ENCODE data around the gene ISX. TPM values are rescaled to one million over a fixed set of nuclear protein-coding genes. Genes with fewer than 3 reads are reported as not detected.

ISX gene
- total and polyA plus RNA-seq, 5 donors = not detected

GRCh38 chr22:35111244-35111643 lies 45.3 kb downstream of the ISX start:
- ATAC-seq = no peak
- H3K9me3 ChIP-seq (ENCODE audit: control insufficient read depth, low read length) = no peaks in the 10 kb centered on the region
- no peaks in the 10 kb centered on the region for H3K27me3 ChIP-seq (ENCODE audit: control insufficient read depth, insufficient read depth)
- 74% methylated on average over 3 of the region's 3 CpGs for WGBS
- H3K4me1 ChIP-seq (ENCODE audit: control insufficient read depth, insufficient read depth, low read length) = no peaks in the 10 kb centered on the region
- no peak overlapping the region for H3K4me3 ChIP-seq (ENCODE audit: low read length)
- intact Hi-C loops (cut with DNase I) = no loop called here
- no peak overlapping the region for H3K27ac ChIP-seq (ENCODE audit: low read length)
- DNase-seq = no peak

DNA sequence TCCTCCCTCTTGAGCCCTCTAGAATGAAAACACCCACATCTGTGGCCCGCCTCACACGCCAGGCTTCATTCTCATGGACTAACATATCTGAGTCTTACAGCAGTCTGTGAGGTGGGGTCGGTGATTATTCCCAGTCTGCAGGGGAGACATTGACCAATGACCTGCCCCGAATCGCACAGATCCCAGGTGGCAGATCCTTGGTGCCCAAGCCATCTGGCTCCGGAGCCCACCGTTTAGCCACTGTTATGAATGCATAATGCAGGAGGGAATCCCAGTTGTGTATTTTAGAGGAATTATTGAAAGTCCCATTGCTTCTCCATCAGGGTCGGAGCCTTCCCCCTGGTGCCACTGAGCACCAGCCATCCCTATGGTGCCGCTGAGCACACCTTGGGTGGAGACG lies 47.4 kb downstream of the ISX start:
- no peaks in the 10 kb centered on the region for H3K27me3 ChIP-seq (ENCODE audit: control insufficient read depth, insufficient read depth)
- ATAC-seq (no peak), DNase-seq (no peak)
- 85% methylated on average over 10 of the region's 10 CpGs for WGBS
- H3K4me1 ChIP-seq (ENCODE audit: control insufficient read depth, insufficient read depth, low read length) = no peaks in the 10 kb centered on the region
- no peak overlapping the region for H3K4me3 ChIP-seq (ENCODE audit: low read length)
- intact Hi-C loops (cut with DNase I) = no loop called here
- no peak overlapping the region for H3K27ac ChIP-seq (ENCODE audit: low read length)
- H3K9me3 ChIP-seq (ENCODE audit: control insufficient read depth, low read length) = no peaks in the 10 kb centered on the region

DNA sequence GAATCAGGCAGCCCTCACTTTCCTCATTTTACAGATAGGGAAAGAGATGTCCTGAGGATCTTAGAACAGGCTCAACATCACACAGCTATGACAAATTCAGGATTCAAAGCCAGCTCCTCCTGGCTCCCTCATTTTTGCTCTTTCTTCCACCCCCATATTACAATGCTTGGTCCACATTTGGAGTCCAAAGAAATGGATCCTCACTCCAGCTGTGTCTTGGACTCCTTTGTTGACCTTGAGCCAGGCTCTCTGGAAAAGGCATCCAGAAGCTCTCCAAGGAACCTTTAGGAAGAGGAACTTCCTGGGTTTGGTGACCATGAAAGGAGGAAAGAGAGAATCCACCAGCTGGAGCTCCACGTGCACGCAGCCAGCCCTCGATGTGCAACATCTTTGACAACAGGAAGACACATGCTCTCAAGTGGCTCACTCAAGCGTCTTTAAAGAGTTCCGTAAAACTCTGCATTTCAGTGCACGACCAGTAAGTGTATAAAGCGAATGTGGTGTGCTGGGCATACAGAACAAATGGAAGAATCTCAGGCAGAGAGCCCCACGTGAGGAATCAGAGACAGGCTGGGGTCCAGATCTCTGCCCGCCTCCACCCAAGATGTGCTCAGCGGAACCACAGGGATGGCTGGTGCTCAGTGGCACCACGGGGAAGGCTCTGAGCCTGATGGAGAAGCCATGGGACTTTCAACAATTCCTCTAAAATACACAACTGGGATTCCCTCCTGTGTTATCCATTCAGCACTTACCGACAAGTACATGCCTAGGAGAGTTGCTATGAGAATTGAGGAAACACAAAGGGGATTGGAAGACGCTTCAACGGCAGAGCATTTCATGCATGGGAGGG lies 48.4 kb downstream of the ISX start:
- no peak for DNase-seq
- Histone ChIP-seq H3K4me3 (ENCODE audit: low read length) (no peak overlapping the region), H3K27ac (ENCODE audit: low read length) (no peak overlapping the region), H3K9me3 (ENCODE audit: control insufficient read depth, low read length) (no peaks in the 10 kb centered on the region), H3K4me1 (ENCODE audit: control insufficient read depth, insufficient read depth, low read length) (no peaks in the 10 kb centered on the region), H3K27me3 (ENCODE audit: control insufficient read depth, insufficient read depth) (no peaks in the 10 kb centered on the region)
- intact Hi-C loops (cut with DNase I) = no loop called here
- 74% methylated on average over 14 of the region's 14 CpGs for WGBS
- no peak for ATAC-seq

DNA sequence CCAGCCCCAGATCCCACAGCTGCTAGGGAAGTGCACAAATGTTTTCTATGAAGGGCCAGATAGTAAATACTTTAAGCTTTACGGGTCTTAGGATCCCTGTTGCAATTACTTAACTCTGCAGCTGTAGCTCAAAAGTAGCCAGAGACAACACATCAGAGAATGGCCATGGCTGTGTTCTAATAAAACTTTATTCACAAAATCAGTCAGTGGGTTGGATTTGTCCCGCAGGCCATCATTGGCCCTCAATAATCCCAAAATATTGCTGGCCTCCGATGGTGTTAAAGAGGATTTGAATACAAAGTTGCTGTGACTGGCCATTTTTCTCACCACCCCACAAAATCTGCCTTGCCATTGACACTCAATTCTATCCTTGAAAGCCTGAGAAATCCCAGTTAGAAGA lies 49.6 kb downstream of the ISX start:
- DNase-seq (no peak), ATAC-seq (no peak)
- Histone ChIP-seq H3K27me3 (ENCODE audit: control insufficient read depth, insufficient read depth) (no peaks in the 10 kb centered on the region), H3K4me1 (ENCODE audit: control insufficient read depth, insufficient read depth, low read length) (no peaks in the 10 kb centered on the region), H3K9me3 (ENCODE audit: control insufficient read depth, low read length) (no peaks in the 10 kb centered on the region), H3K4me3 (ENCODE audit: low read length) (no peak overlapping the region), H3K27ac (ENCODE audit: low read length) (no peak overlapping the region)
- intact Hi-C loops (cut with DNase I) = no loop called here
- 93% methylated on average over 3 of the region's 3 CpGs for WGBS

DNA sequence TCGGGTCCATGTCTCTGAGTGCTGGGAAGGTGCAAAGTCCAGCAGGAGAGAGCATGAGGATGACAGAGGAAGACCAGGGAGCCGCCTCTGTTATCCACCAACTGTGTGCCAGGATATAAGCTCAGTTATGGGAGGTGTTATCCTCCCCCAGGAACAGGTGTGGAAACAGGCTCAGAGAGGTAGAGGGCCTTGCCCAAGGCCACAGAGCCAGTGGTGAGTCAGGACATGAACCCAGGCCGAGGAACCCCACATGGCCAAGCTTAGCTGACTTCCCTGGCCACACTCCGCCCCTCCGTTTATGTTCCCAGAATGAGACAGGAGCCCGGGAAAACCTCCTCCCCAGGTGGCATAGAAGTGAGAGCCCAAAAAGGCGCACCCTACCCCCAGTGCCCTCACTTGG lies 50.3 kb downstream of the ISX start:
- H3K4me1 ChIP-seq (ENCODE audit: control insufficient read depth, insufficient read depth, low read length) = no peaks in the 10 kb centered on the region
- ATAC-seq (no peak), DNase-seq (no peak)
- H3K27ac ChIP-seq (ENCODE audit: low read length) = no peak overlapping the region
- intact Hi-C loops (cut with DNase I) = no loop called here
- no peak overlapping the region for H3K4me3 ChIP-seq (ENCODE audit: low read length)
- H3K27me3 ChIP-seq (ENCODE audit: control insufficient read depth, insufficient read depth) = no peaks in the 10 kb centered on the region
- H3K9me3 ChIP-seq (ENCODE audit: control insufficient read depth, low read length) = no peaks in the 10 kb centered on the region
- 82% methylated on average over 7 of the region's 7 CpGs for WGBS

DNA sequence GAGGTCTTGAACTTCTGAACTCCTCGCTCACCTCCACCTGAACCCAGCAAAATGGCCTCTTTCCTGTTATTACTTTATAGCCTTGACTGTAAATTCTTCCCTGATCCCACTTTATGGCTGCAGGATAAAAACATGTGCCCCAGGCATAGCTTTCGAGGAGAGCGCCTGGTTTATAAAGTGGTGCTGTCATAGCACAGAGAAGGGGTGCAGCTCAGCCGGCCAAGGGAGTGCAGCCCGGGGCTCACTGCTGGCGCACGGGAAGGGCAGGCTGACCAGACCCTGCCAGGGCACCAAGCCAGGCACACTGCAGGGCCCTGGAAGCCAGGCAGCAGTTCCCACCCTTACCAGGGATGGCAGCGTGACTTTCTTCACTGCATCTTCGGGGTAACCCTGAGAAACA lies 50.9 kb downstream of the ISX start:
- WGBS = 75% methylated on average over 9 of the region's 9 CpGs
- Histone ChIP-seq H3K9me3 (ENCODE audit: control insufficient read depth, low read length) (no peaks in the 10 kb centered on the region), H3K4me1 (ENCODE audit: control insufficient read depth, insufficient read depth, low read length) (no peaks in the 10 kb centered on the region), H3K27me3 (ENCODE audit: control insufficient read depth, insufficient read depth) (no peaks in the 10 kb centered on the region), H3K4me3 (ENCODE audit: low read length) (no peak overlapping the region), H3K27ac (ENCODE audit: low read length) (no peak overlapping the region)
- intact Hi-C loops (cut with DNase I) = no loop called here
- ATAC-seq (no peak), DNase-seq (no peak)

- Histone ChIP-seq H3K4me1 (ENCODE audit: control insufficient read depth, insufficient read depth, low read length) (no peaks in the 10 kb centered on the region), H3K27me3 (ENCODE audit: control insufficient read depth, insufficient read depth) (no peaks in the 10 kb centered on the region), H3K27ac (ENCODE audit: low read length) (no peak overlapping the region), H3K4me3 (ENCODE audit: low read length) (no peak overlapping the region), H3K9me3 (ENCODE audit: control insufficient read depth, low read length) (no peaks in the 10 kb centered on the region)
- no peak for DNase-seq
- intact Hi-C loops (cut with DNase I) = no loop called here
- ATAC-seq = no peak
Measured at GRCh38 chr22:35119494-35119893, 53.5 kb downstream of the ISX start.

GRCh38 chr22:35124691-35125219 lies 58.8 kb downstream of the ISX start:
- intact Hi-C loops (cut with DNase I) = no loop called here
- Histone ChIP-seq H3K4me1 (ENCODE audit: control insufficient read depth, insufficient read depth, low read length) (no peaks in the 10 kb centered on the region), H3K4me3 (ENCODE audit: low read length) (no peak overlapping the region), H3K27me3 (ENCODE audit: control insufficient read depth, insufficient read depth) (no peaks in the 10 kb centered on the region), H3K9me3 (ENCODE audit: control insufficient read depth, low read length) (no peaks in the 10 kb centered on the region), H3K27ac (ENCODE audit: low read length) (no peak overlapping the region)
- WGBS = 46% methylated on average over 3 of the region's 3 CpGs
- ATAC-seq = no peak
- no peak for DNase-seq

DNA sequence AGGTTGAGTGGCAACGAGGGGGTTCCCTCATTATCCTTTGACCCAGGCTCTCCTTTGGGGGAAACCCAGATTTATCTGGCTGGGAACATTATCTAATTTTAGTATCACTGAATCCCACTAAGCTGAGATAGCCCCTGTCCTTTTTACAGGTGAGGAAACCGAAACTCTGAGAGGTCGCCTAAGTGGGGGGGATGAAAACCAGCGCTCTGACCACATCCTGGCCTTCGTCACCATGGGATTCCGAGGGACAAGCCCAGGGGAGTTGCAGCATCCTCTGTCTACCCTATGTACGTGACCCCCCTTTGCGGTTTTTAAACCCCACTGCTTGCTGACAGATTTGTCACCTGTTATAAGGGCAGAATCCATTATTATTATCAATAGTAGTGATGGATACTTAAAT lies 61.0 kb downstream of the ISX start:
- Histone ChIP-seq H3K27me3 (ENCODE audit: control insufficient read depth, insufficient read depth) (no peaks in the 10 kb centered on the region), H3K4me3 (ENCODE audit: low read length) (no peak overlapping the region), H3K27ac (ENCODE audit: low read length) (no peak overlapping the region), H3K9me3 (ENCODE audit: control insufficient read depth, low read length) (no peaks in the 10 kb centered on the region), H3K4me1 (ENCODE audit: control insufficient read depth, insufficient read depth, low read length) (no peaks in the 10 kb centered on the region)
- intact Hi-C loops (cut with DNase I) = no loop called here
- DNase-seq (no peak), ATAC-seq (no peak)
- WGBS = 55% methylated on average over 8 of the region's 8 CpGs

DNA sequence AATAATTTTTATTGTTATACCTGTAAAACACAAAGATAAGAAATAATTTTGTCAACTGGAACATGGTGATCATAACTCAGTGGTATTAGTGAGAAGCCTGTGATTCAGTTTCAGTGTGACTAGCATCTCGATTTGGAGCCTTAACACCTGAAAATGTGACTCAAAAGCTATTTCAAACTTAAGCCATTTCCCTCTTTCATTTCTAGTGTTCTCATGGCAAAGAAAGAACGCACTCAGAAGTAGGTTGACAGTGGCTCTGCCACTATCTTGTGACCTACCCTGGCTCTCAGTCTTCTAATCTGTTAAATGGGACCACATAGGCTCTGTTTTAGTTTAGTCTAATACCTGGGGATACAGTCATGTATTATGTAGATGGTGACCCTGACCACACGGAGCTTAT lies 62.7 kb downstream of the ISX start:
- DNase-seq (no peak), ATAC-seq (no peak)
- H3K9me3 ChIP-seq (ENCODE audit: control insufficient read depth, low read length) = no peaks in the 10 kb centered on the region
- intact Hi-C loops (cut with DNase I) = no loop called here
- WGBS = 81% methylated on average over 3 of the region's 3 CpGs
- H3K4me3 ChIP-seq (ENCODE audit: low read length) = no peak overlapping the region
- no peak overlapping the region for H3K27ac ChIP-seq (ENCODE audit: low read length)
- no peaks in the 10 kb centered on the region for H3K4me1 ChIP-seq (ENCODE audit: control insufficient read depth, insufficient read depth, low read length)
- peaks cover 2% of the 10 kb centered on the region for H3K27me3 ChIP-seq (ENCODE audit: control insufficient read depth, insufficient read depth)

DNA sequence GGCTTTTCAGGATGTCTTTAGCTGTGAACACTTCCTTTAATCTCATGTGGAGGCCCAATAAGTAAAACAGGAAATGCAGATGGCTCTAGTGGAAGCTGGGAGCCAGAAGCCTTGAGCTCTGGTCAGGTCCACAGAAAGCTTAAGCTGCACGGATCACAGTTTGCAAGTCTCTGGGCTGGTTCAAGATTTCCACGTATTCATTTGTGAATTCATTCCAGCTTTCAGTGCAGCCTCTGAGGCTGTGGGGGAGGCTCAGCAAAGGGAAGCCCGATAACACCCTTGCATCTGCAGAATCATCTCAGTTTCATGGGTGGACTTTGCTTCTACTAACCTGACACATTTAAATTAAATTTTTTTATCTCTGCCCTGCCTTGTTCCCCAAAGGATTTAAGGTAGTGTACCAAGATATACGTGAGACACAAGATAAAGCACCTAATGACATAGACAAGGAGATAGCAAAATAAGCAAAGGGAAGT lies 65.6 kb downstream of the ISX start:
- Histone ChIP-seq H3K27ac (ENCODE audit: low read length) (no peak overlapping the region), H3K4me3 (ENCODE audit: low read length) (no peak overlapping the region), H3K4me1 (ENCODE audit: control insufficient read depth, insufficient read depth, low read length) (no peaks in the 10 kb centered on the region), H3K9me3 (ENCODE audit: control insufficient read depth, low read length) (no peaks in the 10 kb centered on the region), H3K27me3 (ENCODE audit: control insufficient read depth, insufficient read depth) (peaks cover 2% of the 10 kb centered on the region)
- ATAC-seq (no peak), DNase-seq (no peak)
- WGBS = 36% methylated on average over 4 of the region's 4 CpGs
- intact Hi-C loops (cut with DNase I) = no loop called here

Data from right cardiac atrium (tissue), 5 donors.